NCI-H748 treated with DMSO at 0.1 percent for 48 hours (cell line): ENCODE measurements around the gene SRRD.

Source experiments
- DNase-seq: peaks from one replicate; lab custom pipeline; 2025; lab: John Stamatoyannopoulos, UW

The SRRD gene

GRCh38 chr22:26483043-26483438 is 636 bp upstream of the SRRD start:
- no peak for DNase-seq

- DNase-seq = no peak
Observed at GRCh38 chr22:26484360-26484706, 656 bp downstream of the SRRD start.

DNA sequence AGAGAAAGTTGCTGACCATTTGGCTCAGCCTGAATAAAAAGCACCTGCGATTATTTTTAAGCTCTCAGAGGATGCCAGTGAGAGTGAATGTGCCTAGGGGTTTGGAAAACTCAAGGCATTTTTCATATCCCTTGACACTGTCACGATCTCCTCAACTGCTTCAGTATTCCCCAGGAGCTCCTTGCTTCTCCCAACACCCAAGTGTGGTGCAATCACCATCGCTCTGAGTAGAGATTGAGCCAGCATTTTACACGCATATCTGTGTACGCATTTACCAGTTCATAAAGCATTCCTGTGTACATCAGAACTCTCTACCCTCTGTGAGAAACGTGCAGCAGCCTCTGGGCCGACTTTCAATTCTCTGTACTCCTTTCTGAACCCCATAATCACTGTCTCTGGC is 1.3 kb downstream of the SRRD start:
- no peak for DNase-seq

DNA sequence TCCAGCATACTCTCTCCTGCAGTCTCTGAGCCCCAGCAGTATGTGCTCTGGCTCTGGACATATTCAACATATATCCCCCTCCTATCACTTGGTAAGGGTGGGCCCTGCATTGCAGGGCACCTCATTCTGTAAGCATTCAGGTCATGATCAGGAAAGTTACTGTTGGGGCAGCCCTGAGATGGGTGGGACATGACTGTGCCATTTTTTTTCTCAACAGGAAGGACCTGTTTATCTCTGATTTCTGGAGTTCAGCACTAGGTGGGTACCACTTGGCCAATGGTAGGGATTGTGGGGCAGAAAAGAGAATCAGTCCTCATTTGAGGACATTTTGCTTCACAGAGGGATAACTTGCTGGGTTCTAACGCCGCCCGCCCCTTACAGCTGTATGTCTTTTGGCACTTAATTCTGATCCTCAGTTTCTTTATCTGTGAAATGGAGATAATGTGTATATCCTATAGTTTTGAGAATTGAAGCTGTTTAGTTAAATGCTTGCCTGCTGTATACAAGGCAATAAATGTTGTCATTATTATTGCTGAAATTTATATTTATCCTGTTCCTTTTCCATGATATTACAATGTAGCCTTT is 2.2 kb downstream of the SRRD start:
- DNase-seq = no peak

- DNase-seq = no peak
Observed at GRCh38 chr22:26486394-26486793, 2.7 kb downstream of the SRRD start.

DNA sequence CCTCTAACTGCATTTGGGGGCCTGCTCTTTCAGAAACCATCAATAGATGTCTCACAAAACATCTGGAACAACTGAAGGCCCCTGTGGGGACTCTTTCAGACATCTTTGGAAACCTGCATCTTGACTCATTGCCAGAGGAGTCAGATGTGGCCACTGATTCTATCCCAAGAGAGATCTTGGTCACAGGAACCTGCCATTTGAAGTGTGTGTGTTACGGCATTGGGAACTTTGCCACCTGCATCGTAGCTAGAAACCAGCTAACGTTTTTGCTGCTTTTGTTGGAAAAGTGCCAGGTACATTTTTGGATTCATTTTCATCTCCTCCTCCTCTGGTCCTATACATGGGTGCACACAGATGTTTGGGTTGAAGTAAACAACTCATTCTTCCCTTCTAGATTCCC is 4.3 kb downstream of the SRRD start:
- no peak for DNase-seq

DNA sequence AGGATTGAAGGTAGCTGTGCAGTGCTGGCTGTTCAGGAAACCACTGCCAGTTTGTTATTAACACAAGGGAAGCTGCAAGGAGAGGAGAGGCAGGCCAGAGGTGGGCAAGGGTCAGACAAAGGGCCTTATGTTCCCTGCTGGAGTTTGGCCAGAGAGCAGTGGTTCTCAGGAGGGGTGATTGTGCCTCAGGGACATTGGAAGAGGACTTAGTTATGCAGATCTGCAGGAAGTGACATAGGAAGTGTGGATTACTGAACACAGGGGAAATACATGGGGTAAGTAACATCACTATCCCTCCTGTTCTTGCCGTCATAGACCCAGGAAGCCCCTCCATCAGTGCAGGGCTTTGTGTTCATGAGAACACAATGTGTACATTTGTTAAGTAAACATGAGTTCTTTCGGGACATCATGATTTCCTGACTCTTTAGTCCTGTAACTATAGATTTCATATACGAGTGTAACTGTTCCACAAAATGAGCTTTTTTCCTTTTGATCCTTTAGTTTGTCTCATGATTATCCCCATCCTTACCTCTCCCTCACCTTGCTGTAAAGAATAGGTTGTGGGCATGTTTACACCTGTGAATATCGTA is 5.9 kb downstream of the SRRD start:
- no peak for DNase-seq

DNA sequence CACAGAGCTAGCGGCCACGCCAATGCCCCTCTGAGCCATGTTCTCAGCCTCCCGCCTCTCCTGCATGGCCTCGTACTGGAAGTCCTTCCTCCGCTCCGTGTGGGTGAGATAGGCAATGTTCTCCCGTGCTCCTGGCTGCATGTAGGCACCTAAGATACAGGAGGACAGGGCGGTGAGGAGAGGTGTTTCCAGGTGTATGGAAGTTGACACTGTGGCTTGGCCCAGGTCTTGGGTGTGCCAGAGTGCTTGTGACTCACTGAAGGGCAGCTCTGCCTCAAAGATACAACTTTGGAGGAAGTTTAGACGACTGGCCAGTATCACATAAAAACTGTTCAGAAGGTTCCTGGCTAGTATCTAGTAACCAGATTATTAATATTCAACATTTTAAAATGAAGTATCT is 8.5 kb downstream of the SRRD start:
- no peak for DNase-seq

DNA sequence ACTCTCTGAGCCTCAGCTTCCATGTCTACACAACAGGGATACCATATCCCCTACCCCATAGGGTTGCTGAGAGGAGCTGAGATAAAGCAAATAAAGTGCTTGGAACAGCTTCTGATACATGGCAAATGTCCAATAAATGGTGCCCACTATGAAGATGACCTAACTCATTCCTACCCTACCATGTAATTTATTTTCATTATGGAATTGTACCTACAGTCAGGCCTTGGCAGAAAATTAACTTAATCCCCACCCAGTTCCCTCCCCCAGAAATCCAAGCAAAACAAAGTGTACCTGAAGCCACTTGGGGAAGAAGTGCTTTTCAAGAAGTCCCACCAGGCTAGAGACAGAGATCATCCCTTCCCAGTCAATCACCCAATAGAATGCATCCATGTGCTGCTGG is 10.8 kb downstream of the SRRD start:
- no peak for DNase-seq

DNA sequence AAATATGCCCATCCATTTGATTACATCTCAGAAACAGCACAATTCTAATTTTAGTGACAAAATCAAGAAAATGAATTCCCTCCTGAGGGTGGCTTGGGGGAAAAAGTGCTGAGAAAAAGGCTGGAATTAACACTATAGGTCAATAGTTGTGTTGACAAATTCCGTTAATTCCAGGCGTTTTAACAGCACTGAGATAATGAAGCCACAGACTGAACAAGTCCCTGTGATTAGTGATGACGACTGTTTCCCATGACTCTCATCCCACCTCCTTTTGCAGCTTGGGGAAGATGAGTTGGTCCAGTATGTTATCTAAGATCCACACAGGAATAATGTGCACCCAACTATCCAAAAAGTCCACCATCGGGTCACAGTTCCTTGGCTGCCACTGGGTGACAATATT is 12.8 kb downstream of the SRRD start:
- DNase-seq = no peak

- no peak for DNase-seq
Observed at GRCh38 chr22:26499188-26499703, 15.6 kb downstream of the SRRD start.

DNA sequence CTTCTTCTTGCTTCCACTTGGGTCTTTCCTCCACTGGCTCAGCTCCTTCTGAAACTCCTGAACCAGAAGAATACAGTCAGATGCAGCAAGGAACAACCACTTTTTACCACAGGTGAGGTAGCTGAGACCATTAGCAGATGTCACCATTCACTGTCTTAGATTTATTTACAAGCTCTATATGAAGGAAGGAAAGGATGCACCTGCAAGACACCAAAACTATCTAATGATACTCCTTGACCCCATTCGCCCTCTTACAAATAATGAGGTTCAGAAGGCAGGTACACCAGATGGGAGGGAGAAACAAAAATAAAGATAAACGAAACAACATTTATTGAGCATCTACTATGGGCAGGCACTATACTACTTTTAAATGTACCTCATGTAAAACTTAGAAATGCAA is 18.3 kb downstream of the SRRD start:
- DNase-seq = no peak

DNA sequence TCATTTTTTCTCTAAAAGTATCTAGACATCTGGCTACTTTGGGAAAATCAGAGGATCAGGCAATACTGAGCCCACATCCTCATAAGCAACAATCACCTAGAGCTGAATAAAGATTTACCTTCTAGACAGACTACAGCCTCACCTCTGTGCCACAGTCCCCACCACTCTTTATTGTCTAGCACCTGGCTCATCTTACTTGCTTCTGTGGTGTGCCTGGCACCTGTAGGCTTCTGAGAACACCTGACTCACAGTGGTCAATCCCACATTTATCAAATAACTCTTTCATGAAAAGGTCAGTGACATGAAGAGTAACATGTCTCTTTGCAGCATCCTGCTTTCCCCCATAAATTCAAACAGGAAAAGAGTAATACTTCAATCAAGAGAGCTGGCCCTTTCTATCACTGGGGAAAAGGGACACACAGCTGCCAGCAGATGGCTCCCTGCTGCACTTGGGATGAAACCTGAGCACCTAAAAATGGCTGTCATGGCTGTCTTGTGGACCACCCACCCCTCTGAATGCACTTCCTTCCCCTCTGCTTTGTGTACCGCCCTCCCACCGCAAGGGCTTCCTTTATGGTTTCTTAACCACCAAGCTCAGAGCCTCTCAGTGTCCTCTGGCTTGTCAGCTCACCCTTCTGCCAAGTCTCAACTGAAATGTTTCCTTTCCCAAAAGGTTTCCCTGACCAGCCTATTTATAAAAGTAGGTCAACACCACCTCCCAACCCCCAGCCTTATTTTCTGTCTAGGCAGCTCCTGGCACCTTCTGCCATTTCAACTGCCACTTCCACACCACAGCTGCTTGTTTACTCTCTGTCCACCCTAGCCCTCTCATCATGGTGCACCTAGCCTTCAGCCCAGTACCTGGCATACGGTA is 19.2 kb downstream of the SRRD start:
- no peak for DNase-seq

DNA sequence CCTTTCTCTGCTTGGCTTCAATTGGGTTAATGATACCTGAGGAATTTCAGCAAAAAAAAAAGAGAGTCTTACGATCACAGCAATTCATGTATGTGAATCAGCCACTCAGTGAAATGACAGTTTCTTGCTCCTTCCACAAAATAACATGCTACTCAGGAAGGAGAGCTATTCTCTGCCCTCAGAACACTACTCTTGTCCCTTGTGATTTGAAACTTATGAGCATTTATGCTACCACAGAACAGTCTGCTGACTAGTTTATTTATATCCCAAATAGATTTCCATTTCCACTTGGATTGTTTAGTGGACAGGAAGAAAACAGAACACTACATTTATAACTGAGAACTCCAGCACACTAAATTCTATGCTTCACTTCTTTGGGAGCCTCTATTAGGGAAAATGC is 20.1 kb downstream of the SRRD start:
- DNase-seq = no peak

DNA sequence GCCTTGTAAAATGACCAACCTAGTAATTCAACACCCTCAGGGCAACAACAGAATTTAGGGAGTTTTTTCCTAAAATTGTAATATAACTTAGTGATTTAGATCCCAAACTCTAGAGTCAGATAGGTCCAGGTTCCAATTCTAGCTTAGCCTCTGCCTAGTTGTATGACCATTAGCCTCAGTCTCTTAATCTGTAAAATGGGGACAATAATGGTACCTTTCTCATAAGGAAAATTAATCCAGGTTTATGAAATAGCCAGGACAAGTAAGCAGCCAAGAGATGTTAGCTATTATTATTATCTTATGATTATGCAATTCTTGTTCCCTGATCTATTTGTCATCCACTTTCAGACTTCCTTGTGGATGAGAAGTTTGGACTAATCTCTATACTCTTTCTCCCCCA is 24.5 kb downstream of the SRRD start:
- DNase-seq = no peak

DNA sequence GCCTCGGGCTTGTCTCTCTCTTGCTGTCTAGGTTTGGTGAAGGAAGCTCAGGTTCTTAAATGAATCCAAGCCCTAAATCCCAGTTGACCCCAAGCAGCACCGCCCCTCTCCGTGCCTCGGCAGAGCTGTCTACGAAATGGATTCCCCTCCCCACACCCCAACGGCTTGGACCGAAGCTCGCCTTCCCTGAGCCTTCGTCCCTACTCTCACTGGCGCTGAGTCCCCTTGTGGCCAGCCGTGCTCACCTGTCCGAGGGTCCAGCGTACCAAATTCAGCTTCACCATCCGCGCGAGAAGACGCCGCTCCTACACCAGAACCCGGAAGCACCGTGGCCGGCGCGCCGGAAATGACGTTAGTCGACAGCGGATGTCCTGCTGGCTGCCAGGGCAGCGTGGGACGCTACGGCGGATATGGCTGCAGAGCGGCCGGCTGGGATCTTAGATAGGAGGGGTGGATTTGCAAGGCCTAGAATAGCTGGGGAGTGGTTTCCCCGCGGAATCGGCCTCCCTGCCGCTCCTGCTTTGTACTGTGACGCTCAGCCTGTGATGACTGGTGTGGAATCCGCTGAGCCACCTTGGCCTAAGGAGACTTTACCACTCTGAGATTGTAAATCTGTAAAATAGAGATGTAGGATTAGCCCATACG is 28.6 kb downstream of the SRRD start, which contains the start of gene TFIP11:
TFIP11 (minus strand) TSS at position 325 of the 645 bp plus-strand sequence. CDS start 2,201 bp downstream, outside the sequence.
- peak; percentile 61 for DNase-seq

DNA sequence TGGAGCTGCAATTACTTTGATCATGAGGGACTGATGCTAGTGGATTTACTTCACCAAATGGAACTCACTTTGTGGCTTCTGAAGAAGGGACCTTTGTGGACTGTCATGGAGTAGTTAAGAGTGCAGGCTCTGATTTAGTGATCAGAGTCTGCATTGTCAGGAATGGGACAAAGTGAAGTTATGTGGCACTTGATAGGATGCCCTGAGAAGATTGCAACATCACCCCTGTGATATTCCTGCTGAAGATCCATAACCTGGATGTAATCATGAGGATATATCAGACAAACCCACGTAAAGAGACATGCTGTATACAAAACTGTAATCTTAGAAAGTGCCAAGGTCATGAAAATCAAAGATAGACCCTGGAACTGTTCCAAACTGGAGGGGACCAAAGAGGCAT is 30.2 kb downstream of the SRRD start:
- no peak for DNase-seq

DNA sequence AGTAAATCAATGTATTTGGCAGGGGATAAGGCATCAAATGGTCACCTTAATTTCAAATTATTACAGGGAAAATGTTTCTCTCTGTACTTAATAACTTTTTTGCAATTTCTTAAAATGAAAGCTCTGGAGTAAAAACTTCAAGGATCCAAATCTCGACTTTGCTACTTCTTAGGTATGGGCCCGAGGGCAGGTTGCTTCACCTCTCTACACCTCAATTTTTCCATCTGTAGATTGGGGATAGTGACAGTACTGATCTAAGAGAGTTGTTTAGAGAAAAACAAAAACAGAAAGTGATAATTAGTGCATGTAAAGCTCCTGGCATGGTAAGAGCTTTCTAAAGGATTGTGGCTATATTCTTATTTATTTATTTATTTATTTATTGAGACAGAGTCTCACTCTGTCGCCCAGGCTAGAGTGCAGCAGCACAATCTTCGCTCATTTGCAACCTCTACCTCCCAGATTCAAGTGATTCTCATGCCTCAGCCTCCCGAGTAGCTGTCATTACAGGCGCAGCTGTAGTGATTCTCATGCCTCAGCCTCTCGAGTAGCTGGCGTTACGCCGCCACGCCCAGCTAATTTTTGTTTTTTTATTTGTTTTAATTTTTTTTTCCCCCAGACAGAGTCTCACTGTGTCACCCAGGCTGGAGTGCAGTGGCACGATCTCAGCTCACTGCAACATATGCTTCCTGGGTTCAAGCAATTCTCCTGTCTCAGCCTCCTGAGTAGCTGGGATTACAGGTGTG is 30.9 kb downstream of the SRRD start:
- DNase-seq = no peak

- DNase-seq = no peak
Observed at GRCh38 chr22:26515931-26516330, 32.3 kb downstream of the SRRD start.

DNA sequence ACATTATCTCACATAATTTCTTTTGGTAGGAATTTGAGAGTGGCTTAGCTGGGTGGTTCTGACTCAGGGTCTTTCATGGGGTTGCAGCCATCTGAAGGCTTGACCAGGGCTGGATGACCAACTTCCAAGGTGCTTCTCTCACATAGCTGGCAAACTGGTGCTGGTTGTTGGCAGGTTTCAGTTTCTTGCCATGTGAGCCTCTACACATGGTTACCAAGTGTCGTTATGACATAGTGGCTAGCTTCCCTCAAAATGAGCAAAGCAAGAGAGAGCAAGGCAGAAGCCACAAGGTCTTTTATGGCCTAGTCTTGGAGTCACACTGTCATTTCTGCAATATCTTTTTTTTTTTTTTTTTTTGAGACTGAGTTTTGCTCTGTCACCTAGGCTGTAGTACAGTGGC is 32.8 kb downstream of the SRRD start:
- no peak for DNase-seq

DNA sequence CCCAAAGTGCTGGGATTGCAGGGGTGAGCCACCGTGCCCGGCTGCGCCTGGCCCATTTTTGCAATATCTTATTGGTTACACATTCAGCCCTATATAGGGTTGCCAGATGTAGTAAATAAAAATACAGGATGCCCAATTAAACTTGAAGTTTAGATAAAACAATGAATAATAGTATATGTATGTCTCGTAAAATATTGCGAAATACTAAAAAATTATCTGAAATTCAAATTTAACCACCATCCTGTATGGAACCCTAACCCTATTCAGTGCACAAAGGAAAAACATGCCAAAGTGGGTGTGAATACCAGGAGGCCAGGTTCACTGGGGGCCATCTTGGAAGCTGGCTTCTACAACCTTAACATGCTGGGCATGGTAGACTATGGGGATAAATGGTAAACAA is 33.8 kb downstream of the SRRD start:
- no peak for DNase-seq

DNA sequence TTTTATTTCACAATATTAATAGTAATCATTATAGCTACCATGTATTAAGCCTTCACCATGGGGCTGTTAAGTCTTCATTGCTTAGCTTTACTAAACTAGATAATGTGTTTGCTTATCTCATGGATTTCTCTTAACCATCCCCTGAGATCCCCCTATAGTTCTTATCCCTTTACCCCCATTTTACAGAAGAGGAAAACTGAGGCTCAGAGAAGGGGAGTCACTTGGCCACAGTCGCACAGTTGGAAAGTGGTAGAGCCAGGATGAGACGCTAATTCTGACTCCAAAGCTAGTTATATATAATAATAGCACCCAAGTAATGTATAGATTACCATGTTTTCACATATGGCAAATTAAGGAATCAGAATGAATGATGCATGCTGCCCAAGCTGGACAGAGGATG is 38.3 kb downstream of the SRRD start:
- no peak for DNase-seq
